HEK293 (cell line): ENCODE data around the gene CXADR.

Experiments used
- BCL11B ChIP-seq: fragments of 450-650 bp; formaldehyde crosslinking; IDR thresholded peaks from 2 replicates; pipeline ENCODE4 v1.5.1; 2016; ENCODE audit warnings: low read depth, missing biosample characterization, missing genetic modification characterization
- GLIS1 ChIP-seq: fragments of 450-650 bp; formaldehyde crosslinking; IDR thresholded peaks from 2 replicates; pipeline ENCODE4 v1.5.1; 2016; ENCODE audit warnings: missing biosample characterization, missing genetic modification characterization
- MEIS1 ChIP-seq: sonication (generic); formaldehyde crosslinking; IDR thresholded peaks from 2 replicates; pipeline ENCODE4 v1.8.1; 2022; ENCODE audit warnings: missing genetic modification reagents, mild to moderate bottlenecking, borderline replicate concordance
- OSR2 ChIP-seq: fragments of 450-650 bp; formaldehyde crosslinking; IDR thresholded peaks from 2 replicates; pipeline ENCODE4 v1.5.1; 2016; ENCODE audit warnings: missing biosample characterization, missing genetic modification characterization
- PRDM10 ChIP-seq: fragments of 450-650 bp; formaldehyde crosslinking; IDR thresholded peaks from 2 replicates; pipeline ENCODE4 v1.5.1; 2016; ENCODE audit warnings: missing biosample characterization, missing genetic modification characterization
- SCRT1 ChIP-seq: fragments of 450-650 bp; formaldehyde crosslinking; IDR thresholded peaks from 2 replicates; pipeline ENCODE4 v1.5.1; 2016; ENCODE audit warnings: missing biosample characterization, missing genetic modification characterization, borderline replicate concordance
- SP2 ChIP-seq: fragments of 450-650 bp; formaldehyde crosslinking; IDR thresholded peaks from 2 replicates; pipeline ENCODE4 v1.5.1; 2016; ENCODE audit warnings: missing biosample characterization, missing genetic modification characterization
- TCF7L2 ChIP-seq: IDR thresholded peaks from 2 replicates; pipeline ENCODE4 v1.6.1; 2011; ENCODE audit warnings: low read depth, mild to moderate bottlenecking, inconsistent platforms, low read length, moderate library complexity, borderline replicate concordance
- ZBTB6 ChIP-seq: fragments of 450-650 bp; formaldehyde crosslinking; IDR thresholded peaks from 2 replicates; pipeline ENCODE4 v1.5.1; 2017; ENCODE audit warnings: missing biosample characterization, missing genetic modification characterization
- ZFP69B ChIP-seq: fragments of 450-650 bp; formaldehyde crosslinking; IDR thresholded peaks from 2 replicates; pipeline ENCODE4 v1.5.1; 2016; ENCODE audit warnings: missing biosample characterization, missing genetic modification characterization
- ZNF148 ChIP-seq: fragments of 450-650 bp; formaldehyde crosslinking; IDR thresholded peaks from 2 replicates; pipeline ENCODE4 v1.5.0; 2017; ENCODE audit warnings: missing biosample characterization, missing genetic modification characterization, borderline replicate concordance
- ZNF23 ChIP-seq: fragments of 450-650 bp; formaldehyde crosslinking; IDR thresholded peaks from 2 replicates; pipeline ENCODE4 v1.5.1; 2016; ENCODE audit warnings: missing biosample characterization, missing genetic modification characterization, borderline replicate concordance
- ZNF24 ChIP-seq: fragments of 450-650 bp; formaldehyde crosslinking; IDR thresholded peaks from 2 replicates; pipeline ENCODE4 v1.5.1; 2016; ENCODE audit warnings: missing biosample characterization, missing genetic modification characterization
- ZNF26 ChIP-seq: fragments of 450-650 bp; formaldehyde crosslinking; IDR thresholded peaks from 2 replicates; pipeline ENCODE4 v1.5.1; 2016; ENCODE audit warnings: missing biosample characterization, missing genetic modification characterization
- ZNF274 ChIP-seq, 2 experiments: fragments of 200-500 bp in 1 of 2; fragments of 450-650 bp in 1 of 2; sonication (Bioruptor generic) in 1 of 2; formaldehyde crosslinking in 1 of 2; IDR thresholded peaks; 2 replicates each; pipeline versions ENCODE4 v1.5.1 to v1.6.1; 2014 to 2016; ENCODE audit warnings: borderline replicate concordance in 1 of 2, inconsistent platforms in 1 of 2, low read length in 1 of 2, missing biosample characterization in 1 of 2, missing genetic modification characterization in 1 of 2
- ZNF341 ChIP-seq: fragments of 450-650 bp; formaldehyde crosslinking; IDR thresholded peaks from 2 replicates; pipeline ENCODE4; 2016; ENCODE audit warnings: low read depth, missing biosample characterization, missing genetic modification characterization
- ZNF394 ChIP-seq: fragments of 450-650 bp; formaldehyde crosslinking; IDR thresholded peaks from 2 replicates; pipeline ENCODE4 v1.5.1; 2016; ENCODE audit warnings: missing biosample characterization, missing genetic modification characterization, mild to moderate bottlenecking, moderate library complexity, borderline replicate concordance
- ZNF426 ChIP-seq: fragments of 450-650 bp; formaldehyde crosslinking; IDR thresholded peaks from 2 replicates; pipeline ENCODE4 v1.5.1; 2017; ENCODE audit warnings: missing biosample characterization, missing genetic modification characterization, mild to moderate bottlenecking, inconsistent platforms, moderate library complexity
- ZNF544 ChIP-seq: fragments of 450-650 bp; formaldehyde crosslinking; IDR thresholded peaks from 2 replicates; pipeline ENCODE4 v1.5.0; 2017; ENCODE audit warnings: missing biosample characterization, missing genetic modification characterization
- ZNF580 ChIP-seq: fragments of 450-650 bp; formaldehyde crosslinking; IDR thresholded peaks from 2 replicates; pipeline ENCODE4 v1.5.1; 2016; ENCODE audit warnings: missing biosample characterization, missing genetic modification characterization
- ZNF596 ChIP-seq: fragments of 450-650 bp; IDR thresholded peaks from 2 replicates; pipeline ENCODE4 v1.5.0; 2018; ENCODE audit warnings: missing biosample characterization, mild to moderate bottlenecking, missing genetic modification characterization, moderate library complexity
- ZNF626 ChIP-seq: fragments of 450-650 bp; sonication (Bioruptor Pico); formaldehyde crosslinking; IDR thresholded peaks from 2 replicates; pipeline ENCODE4 v1.5.1; 2018; ENCODE audit warnings: missing biosample characterization, missing genetic modification characterization, inconsistent platforms
- ZNF707 ChIP-seq: fragments of 450-650 bp; formaldehyde crosslinking; IDR thresholded peaks from 2 replicates; pipeline ENCODE4 v1.5.1; 2016; ENCODE audit warnings: missing biosample characterization, missing genetic modification characterization
- ZNF843 ChIP-seq: fragments of 450-650 bp; formaldehyde crosslinking; IDR thresholded peaks from 2 replicates; pipeline ENCODE4 v1.5.1; 2016; ENCODE audit warnings: missing biosample characterization, missing genetic modification characterization
- ZSCAN23 ChIP-seq: fragments of 450-650 bp; formaldehyde crosslinking; IDR thresholded peaks from 2 replicates; pipeline ENCODE4 v1.5.1; 2016; ENCODE audit warnings: missing biosample characterization, missing genetic modification characterization

Gene CXADR

GRCh38 chr21:17513214-17514123, 626 bp downstream of the CXADR start (continued):
- TF ChIP-seq ZNF26 (tag by site-specific recombination), result no peak
- no peak for TF ChIP-seq ZNF23 (tag by site-specific recombination)
- no peak for TF ChIP-seq ZFP69B (tag by site-specific recombination)
- TF ChIP-seq ZNF544, result no peak
- TF ChIP-seq ZNF341 (tag by site-specific recombination), result no peak
- TF ChIP-seq ZNF274 (IDR thresholded peaks at IDR 0.05; ENCODE audit: low read length), result no peak
- no peak for TF ChIP-seq ZNF274 (tag by site-specific recombination; IDR thresholded peaks at IDR 0.05; ENCODE audit: borderline replicate concordance)
- TF ChIP-seq SCRT1 (tag by site-specific recombination), result no peak
- no peak for TF ChIP-seq ZNF24
- no peak for TF ChIP-seq ZNF707 (tag by site-specific recombination)
- TF ChIP-seq GLIS1 (tag by site-specific recombination), result 0 out of 2 replicates have a peak, but pooled peaks have one; percentile 11
- TF ChIP-seq ZNF148, result no peak
- TF ChIP-seq ZNF394 (tag by site-specific recombination), result peak; percentile 13; the same call in 1 of the 2 replicates
- no peak for TF ChIP-seq ZNF426
- TF ChIP-seq TCF7L2, result no peak
- no peak for TF ChIP-seq ZSCAN23
- TF ChIP-seq BCL11B, result no peak
- TF ChIP-seq PRDM10, result peak; percentile 37; the same call in 1 of the 2 replicates
- no peak for TF ChIP-seq ZNF580 (tag by site-specific recombination)
- TF ChIP-seq ZBTB6 (tag by site-specific recombination), result no peak
- TF ChIP-seq ZNF596 (tag by site-specific recombination), result no peak
- TF ChIP-seq OSR2 (tag by site-specific recombination), result 0 out of 2 replicates have a peak, but pooled peaks have one; percentile 33
- TF ChIP-seq ZNF626 (tag by site-specific recombination), result no peak
- no peak for TF ChIP-seq SP2 (tag by site-specific recombination)
- TF ChIP-seq MEIS1, result no peak
- no peak for TF ChIP-seq ZNF843 (tag by site-specific recombination)
